Breast epithelium (tissue), 3 donors: ENCODE results near the gene DTNB.

Experiments used
- POLR2A ChIP-seq: fragments of 450-650 bp; IDR thresholded peaks from one replicate; pipeline ENCODE4 v1.6.1; 2016; ENCODE audit warnings: antibody characterized with exemption, mild to moderate bottlenecking, moderate library complexity
- POLR2AphosphoS5 ChIP-seq, 3 donors: sonication (generic); formaldehyde crosslinking; IDR thresholded peaks; one replicate each; pipeline ENCODE4 v1.6.1; 2017; ENCODE audit warnings: antibody characterized with exemption in 3 of 3
- TF ChIP-seq, protein P1 (sequence below), 3 donors: fragments of 450-650 bp; IDR thresholded peaks; one replicate each; pipeline ENCODE4 v1.5.1; 2016 to 2017; ENCODE audit warnings: antibody characterized with exemption in 3 of 3, mild to moderate bottlenecking in 3 of 3, moderate library complexity in 3 of 3

GRCh38 chr2:25505182-25505581 is 168.2 kb downstream of the DTNB start:
- TF ChIP-seq POLR2AphosphoS5 (IDR thresholded peaks at IDR 0.05) (no peak), POLR2A (no peak)
- TF ChIP-seq, protein P1, sequence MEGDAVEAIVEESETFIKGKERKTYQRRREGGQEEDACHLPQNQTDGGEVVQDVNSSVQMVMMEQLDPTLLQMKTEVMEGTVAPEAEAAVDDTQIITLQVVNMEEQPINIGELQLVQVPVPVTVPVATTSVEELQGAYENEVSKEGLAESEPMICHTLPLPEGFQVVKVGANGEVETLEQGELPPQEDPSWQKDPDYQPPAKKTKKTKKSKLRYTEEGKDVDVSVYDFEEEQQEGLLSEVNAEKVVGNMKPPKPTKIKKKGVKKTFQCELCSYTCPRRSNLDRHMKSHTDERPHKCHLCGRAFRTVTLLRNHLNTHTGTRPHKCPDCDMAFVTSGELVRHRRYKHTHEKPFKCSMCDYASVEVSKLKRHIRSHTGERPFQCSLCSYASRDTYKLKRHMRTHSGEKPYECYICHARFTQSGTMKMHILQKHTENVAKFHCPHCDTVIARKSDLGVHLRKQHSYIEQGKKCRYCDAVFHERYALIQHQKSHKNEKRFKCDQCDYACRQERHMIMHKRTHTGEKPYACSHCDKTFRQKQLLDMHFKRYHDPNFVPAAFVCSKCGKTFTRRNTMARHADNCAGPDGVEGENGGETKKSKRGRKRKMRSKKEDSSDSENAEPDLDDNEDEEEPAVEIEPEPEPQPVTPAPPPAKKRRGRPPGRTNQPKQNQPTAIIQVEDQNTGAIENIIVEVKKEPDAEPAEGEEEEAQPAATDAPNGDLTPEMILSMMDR (IDR thresholded peaks at IDR 0.05): no peak
